ENCODE results near the gene ANKS1A.

GRCh38 chr6:34875292-34876213 lies 13.5 kb upstream of the ANKS1A start:
- TF ChIP-seq POLR2A (IDR thresholded peaks at IDR 0.05; ENCODE audit: low read length): no peak
- no peak for TF ChIP-seq GATA1 (IDR thresholded peaks at IDR 0.05; ENCODE audit: low read depth, low read length)
